ENCODE data around the gene SNX27. TPM values are rescaled to one million over a fixed set of nuclear protein-coding genes. Genes with fewer than 3 reads are reported as not detected.

Gene SNX27
- total and polyA plus RNA-seq, 12 donors = 6.5 to 37.8 (median 32.2) TPM

DNA sequence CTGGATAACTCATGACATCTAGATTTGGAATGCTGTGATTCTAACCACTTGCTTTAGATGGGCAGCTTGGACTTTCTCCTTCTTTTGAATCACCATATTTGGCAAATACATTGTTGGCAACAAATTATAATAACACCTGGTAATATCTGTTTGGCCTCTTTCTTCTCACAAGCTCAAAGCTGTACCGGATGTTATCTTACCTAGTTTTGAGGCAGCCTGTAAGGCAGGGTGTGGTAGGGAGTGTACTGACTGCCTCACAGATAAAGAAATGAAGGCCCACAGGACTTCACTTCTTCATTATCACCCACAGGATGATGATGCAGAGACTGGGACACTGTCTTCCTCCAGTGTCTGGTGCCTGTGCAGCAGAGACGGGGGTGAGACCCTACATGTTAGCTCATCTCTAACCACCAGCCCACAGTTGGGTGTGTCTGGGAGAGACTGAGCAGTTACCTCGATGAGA is 43.2 kb upstream of the SNX27 start:
- Histone ChIP-seq H3K4me3 (no peak overlapping the region), H3K36me3 (peaks cover 0 to 67% (median 6%) of the 10 kb centered on the region in 9 donors), H3K9me3 (no peaks in the 10 kb centered on the region), H3K4me1 (no peaks in the 10 kb centered on the region), H3K27ac (no peak overlapping the region), H3K27me3 (no peaks in the 10 kb centered on the region)
- no peak for TF ChIP-seq CTCF (IDR thresholded peaks at IDR 0.05)
- ATAC-seq (no peak), DNase-seq (no peak)
- WGBS, 2 donors = 77 to 84% methylated on average over 3 of the region's 3 CpGs
- intact Hi-C loops (cut with DNase I) = no loop called here

GRCh38 chr1:151570819-151571218 is 41.0 kb upstream of the SNX27 start:
- H3K9me3 ChIP-seq = no peaks in the 10 kb centered on the region
- ATAC-seq (no peak), DNase-seq (no peak)
- intact Hi-C loops (cut with DNase I) = no loop called here
- H3K36me3 ChIP-seq = peaks cover 0 to 68% (median under 1%) of the 10 kb centered on the region in 9 donors
- no peaks in the 10 kb centered on the region for H3K4me1 ChIP-seq
- H3K27me3 ChIP-seq = no peaks in the 10 kb centered on the region
- H3K4me3 ChIP-seq = no peak overlapping the region
- 88 to 96% methylated on average over 1 of the region's 1 CpG for WGBS, 2 donors
- no peak overlapping the region for H3K27ac ChIP-seq
- TF ChIP-seq CTCF (IDR thresholded peaks at IDR 0.05) = no peak

DNA sequence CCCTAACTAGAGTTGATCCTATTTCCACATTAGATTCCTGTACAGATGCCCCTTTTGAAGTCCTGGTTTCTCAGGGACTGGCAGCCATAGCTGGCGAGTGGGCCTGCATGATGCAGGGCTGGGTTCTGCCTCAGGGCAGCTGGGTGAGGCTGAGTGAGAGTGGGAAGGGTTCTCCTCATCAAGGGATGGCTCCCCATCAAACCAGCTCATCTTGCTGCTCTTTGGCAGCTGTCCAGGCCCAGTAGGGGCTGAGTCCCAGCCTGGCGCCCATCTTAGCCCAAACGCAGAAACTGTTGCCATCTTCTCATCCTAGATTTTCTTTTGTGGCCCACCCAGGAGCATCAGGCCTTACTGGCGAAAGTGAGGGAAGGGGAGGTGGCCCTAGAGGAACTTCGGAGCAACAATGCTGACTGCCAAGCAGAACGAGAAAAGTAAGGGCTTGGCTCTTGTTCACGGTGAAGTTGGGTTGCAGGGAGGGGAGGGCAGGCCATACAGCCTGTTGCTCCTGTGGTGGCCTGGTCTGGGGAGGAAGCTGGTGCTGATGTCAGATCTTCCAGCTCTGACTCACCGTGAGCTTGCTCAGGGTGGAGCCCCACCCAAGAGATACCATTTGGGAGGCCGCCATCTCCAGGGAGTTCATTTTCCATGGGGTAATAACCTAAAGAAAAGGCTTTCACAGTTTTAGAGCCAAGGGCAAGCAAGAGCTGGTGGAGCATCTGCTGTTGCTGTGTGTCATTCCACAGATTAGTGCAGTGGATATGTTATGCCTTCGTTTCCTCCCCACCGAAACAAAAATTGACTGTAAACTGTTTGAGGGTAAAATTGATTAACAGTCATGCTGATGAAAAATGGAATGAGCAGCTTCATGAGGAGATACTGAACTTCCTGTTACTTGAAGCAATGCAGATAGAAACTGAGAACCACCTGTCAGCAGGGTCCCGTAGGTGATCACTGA is 37.0 kb upstream of the SNX27 start:
- DNase-seq (no peak), ATAC-seq (peak in 3 of 8 donors; percentile 34 to 61 (median 53))
- peaks cover 0 to 73% (median 0%) of the 10 kb centered on the region in 9 donors for H3K36me3 ChIP-seq
- H3K4me1 ChIP-seq = no peaks in the 10 kb centered on the region
- intact Hi-C loops (cut with DNase I) = no loop called here
- 83 to 84% methylated on average over 12 of the region's 12 CpGs for WGBS, 2 donors
- H3K27ac ChIP-seq = no peak overlapping the region
- no peaks in the 10 kb centered on the region for H3K27me3 ChIP-seq
- H3K4me3 ChIP-seq = no peak overlapping the region
- H3K9me3 ChIP-seq = no peaks in the 10 kb centered on the region
- TF ChIP-seq CTCF (IDR thresholded peaks at IDR 0.05) = no peak

- Histone ChIP-seq H3K9me3 (no peaks in the 10 kb centered on the region), H3K27me3 (no peaks in the 10 kb centered on the region), H3K4me1 (no peaks in the 10 kb centered on the region), H3K36me3 (peaks cover 0 to 80% (median 2%) of the 10 kb centered on the region in 9 donors), H3K4me3 (no peak overlapping the region), H3K27ac (no peak overlapping the region)
- WGBS, 2 donors = 96 to 98% methylated on average over 2 of the region's 2 CpGs
- DNase-seq = no peak
- intact Hi-C loops (cut with DNase I) = no loop called here
- no peak for TF ChIP-seq CTCF (IDR thresholded peaks at IDR 0.05)
- ATAC-seq = no peak
Observed at GRCh38 chr1:151577173-151577572, 34.7 kb upstream of the SNX27 start.
